Smooth muscle cell (in vitro differentiated cells): ENCODE data around the gene RPS14. TPM values are rescaled to one million over a fixed set of nuclear protein-coding genes. Genes with fewer than 3 reads are reported as not detected.

Experiments
- DNase-seq: peaks from one replicate; lab custom pipeline; 2025; ENCODE audit not compliant: unreplicated experiment; lab: John Stamatoyannopoulos, UW
- H2AFZ ChIP-seq: fragments of 200-600 bp; sonication (generic); 2 replicates; pipeline ENCODE4 v1.6.0; 2016; ENCODE audit warnings: antibody characterized with exemption, low read depth, mild to moderate bottlenecking
- H3F3A ChIP-seq: fragments of 200-600 bp; sonication (generic); 2 replicates; pipeline ENCODE4 v1.6.0; 2017; ENCODE audit warnings: antibody characterized with exemption, low read depth
- H3K27ac ChIP-seq: fragments of 200-600 bp; sonication (generic); 2 replicates; pipeline ENCODE4 v1.5.1; 2016; ENCODE audit warnings: low read depth, mild to moderate bottlenecking
- H3K27me3 ChIP-seq: fragments of 200-600 bp; sonication (generic); 2 replicates; pipeline ENCODE4 v1.6.1; 2016; ENCODE audit warnings: low read depth, mild to moderate bottlenecking
- H3K36me3 ChIP-seq: fragments of 200-600 bp; sonication (generic); 2 replicates; pipeline ENCODE4 v1.5.1; 2016; ENCODE audit warnings: low read depth
- H3K4me1 ChIP-seq: fragments of 200-600 bp; sonication (generic); 2 replicates; pipeline ENCODE4 v1.5.1; 2016; ENCODE audit warnings: low read depth
- H3K4me2 ChIP-seq: fragments of 200-600 bp; sonication (generic); 2 replicates; pipeline ENCODE4 v1.6.0; 2016; ENCODE audit warnings: mild to moderate bottlenecking
- H3K4me3 ChIP-seq: fragments of 200-600 bp; sonication (generic); 2 replicates; pipeline ENCODE4 v1.5.1; 2016; ENCODE audit warnings: mild to moderate bottlenecking
- H3K79me2 ChIP-seq: fragments of 200-600 bp; sonication (generic); 2 replicates; pipeline ENCODE4 v1.6.0; 2016; ENCODE audit warnings: low read depth, mild to moderate bottlenecking
- H3K9ac ChIP-seq: fragments of 200-600 bp; sonication (generic); 2 replicates; pipeline ENCODE4 v1.6.0; 2016; ENCODE audit warnings: low read depth
- H3K9me3 ChIP-seq: fragments of 200-600 bp; sonication (generic); replicated peaks from 2 replicates; pipeline ENCODE4 v1.5.1; 2016; ENCODE audit warnings: low read depth
- H4K20me1 ChIP-seq: fragments of 200-600 bp; sonication (generic); 2 replicates; pipeline ENCODE4 v1.6.0; 2016; ENCODE audit warnings: low read depth
- WGBS: methylation state at CpG from one replicate; pipeline ENCODE4 v1.1.7; 2016; ENCODE audit warnings: low lambda C conversion rate; 5-methylcytosine and 5-hydroxymethylcytosine counted together
- polyA plus RNA-seq: library from polyadenylated mRNA; unstranded; fragments of >200 nt; fragmentation: Nextera tagmentation; extraction: Ambion mirVana; gene quantifications from 2 replicates; pipeline ENCODE4 v1.2.1, GENCODE V29; 2016
- total RNA-seq: library from RNA; depleted of rRNA; stranded (reverse); fragments of >200 nt; gene quantifications from 2 replicates; pipeline ENCODE4 v1.2.3, GENCODE V29; 2014
- TF ChIP-seq, protein P1 (sequence below): fragments of 200-600 bp; sonication (generic); IDR thresholded peaks from 2 replicates; pipeline ENCODE4 v1.5.1; 2017; ENCODE audit warnings: borderline replicate concordance, mild to moderate bottlenecking, antibody characterized with exemption; ENCODE audit not compliant: insufficient read depth, poor library complexity, severe bottlenecking

Gene RPS14
- total RNA-seq: 2,252 and 2,349 TPM in 2 replicates
- 1,004 and 1,045 TPM in 2 replicates for polyA plus RNA-seq

DNA sequence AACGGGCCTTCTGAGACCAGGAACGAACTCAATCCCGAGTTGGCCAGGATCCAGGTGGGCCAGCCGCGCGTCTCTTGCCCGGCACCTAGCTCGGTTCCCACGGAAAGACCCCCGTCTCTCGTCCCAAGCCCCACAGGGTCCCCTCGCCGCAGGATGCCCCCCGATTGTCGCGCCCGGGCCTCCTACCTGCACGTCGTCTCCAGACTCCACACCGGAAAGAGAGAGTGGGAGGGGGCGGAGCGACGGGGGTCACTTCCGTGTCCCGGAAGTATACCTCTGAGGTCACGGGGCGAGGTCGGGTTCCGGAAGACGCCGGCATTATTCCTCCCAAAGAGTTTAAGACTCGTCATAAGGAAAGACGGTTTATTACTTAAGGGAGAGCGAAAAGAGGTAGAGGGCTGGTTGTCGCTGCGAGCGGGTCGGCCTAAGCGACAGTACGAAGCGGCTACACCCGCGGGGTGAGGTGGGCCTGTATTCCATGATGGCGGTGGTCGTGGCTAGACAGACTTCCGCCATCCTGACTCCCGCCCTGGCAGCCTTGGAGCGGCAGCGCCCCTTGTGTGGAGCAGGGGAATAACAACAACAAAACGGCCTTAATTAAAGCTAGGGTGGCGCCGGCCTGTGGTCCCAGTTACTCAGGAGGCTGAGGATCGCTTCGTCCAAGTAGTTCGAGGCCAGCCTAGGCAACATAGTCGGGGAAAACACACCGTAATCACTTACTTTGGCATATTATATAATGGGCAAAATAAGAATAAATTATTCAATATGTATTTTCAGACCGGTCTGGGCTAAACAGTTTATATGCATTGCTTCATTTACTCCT is at the start of gene RPS14:
Gene RPS14, minus strand, starts transcription at position 223 of the 823 bp plus-strand sequence. CDS start 2,006 bp downstream, outside the sequence.
- DNase-seq: peak; percentile 84
- Histone ChIP-seq H3K27ac (peak within 1 kb of the TSS; percentile 92), H3F3A (peaks cover 38% of the 10 kb centered on the region), H3K4me3 (peak within 1 kb of the TSS; percentile 74), H4K20me1 (peaks cover 48% of the 10 kb centered on the region), H3K36me3 (peaks cover 13% of the 10 kb centered on the region), H3K9ac (peak within 1 kb of the TSS; percentile 92), H3K27me3 (no peaks in the 10 kb centered on the region), H3K9me3 (no peaks in the 10 kb centered on the region), H2AFZ (peak within 1 kb of the TSS; percentile 88), H3K4me1 (peaks cover 9% of the 10 kb centered on the region), H3K79me2 (peaks cover 38% of the 10 kb centered on the region), H3K4me2 (peak within 1 kb of the TSS; percentile 100)
- TF ChIP-seq, protein P1, sequence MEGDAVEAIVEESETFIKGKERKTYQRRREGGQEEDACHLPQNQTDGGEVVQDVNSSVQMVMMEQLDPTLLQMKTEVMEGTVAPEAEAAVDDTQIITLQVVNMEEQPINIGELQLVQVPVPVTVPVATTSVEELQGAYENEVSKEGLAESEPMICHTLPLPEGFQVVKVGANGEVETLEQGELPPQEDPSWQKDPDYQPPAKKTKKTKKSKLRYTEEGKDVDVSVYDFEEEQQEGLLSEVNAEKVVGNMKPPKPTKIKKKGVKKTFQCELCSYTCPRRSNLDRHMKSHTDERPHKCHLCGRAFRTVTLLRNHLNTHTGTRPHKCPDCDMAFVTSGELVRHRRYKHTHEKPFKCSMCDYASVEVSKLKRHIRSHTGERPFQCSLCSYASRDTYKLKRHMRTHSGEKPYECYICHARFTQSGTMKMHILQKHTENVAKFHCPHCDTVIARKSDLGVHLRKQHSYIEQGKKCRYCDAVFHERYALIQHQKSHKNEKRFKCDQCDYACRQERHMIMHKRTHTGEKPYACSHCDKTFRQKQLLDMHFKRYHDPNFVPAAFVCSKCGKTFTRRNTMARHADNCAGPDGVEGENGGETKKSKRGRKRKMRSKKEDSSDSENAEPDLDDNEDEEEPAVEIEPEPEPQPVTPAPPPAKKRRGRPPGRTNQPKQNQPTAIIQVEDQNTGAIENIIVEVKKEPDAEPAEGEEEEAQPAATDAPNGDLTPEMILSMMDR: peak; percentile 87
- 4% methylated on average over 58 of the region's 58 CpGs for WGBS

DNA sequence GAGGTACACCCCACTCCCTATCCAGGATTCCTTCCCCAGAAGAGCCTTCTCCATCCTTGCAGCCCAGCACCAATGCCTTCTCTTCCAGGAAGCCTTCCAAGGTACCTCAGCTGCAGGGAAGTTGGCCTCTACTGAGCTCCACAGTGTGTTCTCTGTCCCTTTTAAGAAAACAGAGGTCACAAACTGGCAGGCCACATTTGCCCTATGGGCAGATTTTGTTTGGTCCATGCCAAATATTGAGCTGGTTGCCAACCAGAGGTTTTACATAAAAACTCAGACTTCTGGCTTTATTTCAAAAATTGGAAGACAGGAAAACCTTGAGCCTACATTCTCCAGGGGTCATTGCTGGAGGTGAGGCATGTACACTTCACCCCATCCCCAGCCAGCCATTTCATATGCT is 49.4 kb upstream of the RPS14 start:
- Histone ChIP-seq H3K9ac (peak overlapping the region; percentile 11), H3K4me2 (peak overlapping the region; percentile 68), H3K4me1 (peaks cover 53% of the 10 kb centered on the region), H4K20me1 (peaks cover 87% of the 10 kb centered on the region), H3K9me3 (no peaks in the 10 kb centered on the region), H3K27ac (peak overlapping the region; percentile 89), H2AFZ (no peak overlapping the region), H3K27me3 (no peaks in the 10 kb centered on the region), H3K36me3 (no peaks in the 10 kb centered on the region), H3K4me3 (no peak overlapping the region), H3K79me2 (peaks cover 95% of the 10 kb centered on the region), H3F3A (peaks cover 14% of the 10 kb centered on the region)
- TF ChIP-seq, protein P1: no peak
- no peak for DNase-seq

DNA sequence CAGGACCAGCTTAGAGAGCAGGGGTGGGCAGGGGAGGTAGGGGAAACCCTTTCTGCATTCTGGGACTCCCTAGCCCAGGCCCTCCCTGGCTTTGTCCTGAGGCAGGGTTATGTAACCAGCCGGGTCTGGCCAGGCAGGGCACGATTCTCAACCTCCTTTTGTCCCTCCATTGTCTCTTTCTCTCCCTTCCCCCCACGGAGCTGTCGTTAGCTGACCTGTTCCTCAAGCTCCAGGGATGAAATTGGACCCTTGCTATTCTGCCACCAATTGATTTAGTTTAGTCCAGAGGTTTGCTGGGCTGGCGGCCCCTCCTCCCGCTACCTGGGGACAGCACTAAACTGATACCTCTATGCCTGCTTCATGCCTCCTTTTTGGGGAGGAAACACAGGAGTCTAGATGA is 49.0 kb upstream of the RPS14 start:
- TF ChIP-seq, protein P1: no peak
- Histone ChIP-seq H3K4me1 (peaks cover 52% of the 10 kb centered on the region), H3K4me2 (peak overlapping the region; percentile 68), H3F3A (peaks cover 14% of the 10 kb centered on the region), H3K4me3 (no peak overlapping the region), H2AFZ (no peak overlapping the region), H3K27ac (peak overlapping the region; percentile 89), H3K79me2 (peaks cover 95% of the 10 kb centered on the region), H3K36me3 (no peaks in the 10 kb centered on the region), H4K20me1 (peaks cover 85% of the 10 kb centered on the region), H3K27me3 (no peaks in the 10 kb centered on the region), H3K9me3 (no peaks in the 10 kb centered on the region), H3K9ac (peak overlapping the region; percentile 54)
- no peak for DNase-seq
- WGBS: 49% methylated on average over 6 of the region's 6 CpGs

DNA sequence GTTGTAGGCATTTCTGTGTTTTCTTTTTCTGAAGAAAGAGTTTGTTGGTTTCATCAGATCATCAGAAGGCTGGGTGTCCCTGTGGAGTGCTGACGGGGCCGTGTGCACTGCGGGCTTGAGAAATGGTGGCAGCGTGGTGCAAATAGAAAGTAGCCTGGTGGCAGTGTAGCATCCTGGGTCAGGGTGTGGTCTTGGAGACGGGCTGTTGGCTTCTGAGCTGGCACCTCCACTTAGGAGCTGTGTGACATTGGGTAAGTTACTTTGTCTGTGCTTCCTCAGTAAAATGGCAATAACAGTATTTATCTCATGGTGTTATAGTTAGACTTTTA is 48.4 kb upstream of the RPS14 start:
- peak overlapping the region; percentile 54 for H3K9ac ChIP-seq
- peaks cover 84% of the 10 kb centered on the region for H4K20me1 ChIP-seq
- H3K4me1 ChIP-seq: peaks cover 50% of the 10 kb centered on the region
- H3K4me3 ChIP-seq: no peak overlapping the region
- TF ChIP-seq, protein P1: no peak
- no peaks in the 10 kb centered on the region for H3K9me3 ChIP-seq
- peaks cover 14% of the 10 kb centered on the region for H3F3A ChIP-seq
- 72% methylated on average over 5 of the region's 5 CpGs for WGBS
- no peak for DNase-seq
- no peaks in the 10 kb centered on the region for H3K36me3 ChIP-seq
- H2AFZ ChIP-seq: no peak overlapping the region
- peak overlapping the region; percentile 89 for H3K27ac ChIP-seq
- peak overlapping the region; percentile 68 for H3K4me2 ChIP-seq
- no peaks in the 10 kb centered on the region for H3K27me3 ChIP-seq
- H3K79me2 ChIP-seq: peaks cover 95% of the 10 kb centered on the region
